HCT116 (cell line): ENCODE results near the gene GPR176.
A peak's percentile ranks its signal among the peaks of the same experiment; 100 is the strongest.

Source experiments
- CTCF ChIP-seq, 3 experiments: fragments of 200-600 bp in 1 of 3; sonication (generic) in 1 of 3; IDR thresholded peaks in 2 of 3; conservative IDR thresholded peaks in 1 of 3; 2 replicates each; pipeline ENCODE4 v1.5.1; 2012 to 2017; ENCODE audit warnings: low read depth in 2 of 3, low read length in 2 of 3, antibody characterized with exemption in 1 of 3, borderline replicate concordance in 1 of 3, control low read depth in 1 of 3, mild to moderate bottlenecking in 1 of 3, mixed read lengths in 1 of 3, mixed run types in 1 of 3, moderate library complexity in 1 of 3; ENCODE audit not compliant: insufficient read depth in 1 of 3
- ELF1 ChIP-seq: IDR thresholded peaks from 2 replicates; pipeline ENCODE4 v1.6.1; 2012; ENCODE audit warnings: low read depth, borderline replicate concordance
- EZH2 ChIP-seq: fragments of 200-600 bp; sonication (generic); IDR thresholded peaks from 2 replicates; pipeline ENCODE4 v1.6.1; 2017; ENCODE audit warnings: antibody characterized with exemption, mixed run types
- JUND ChIP-seq: IDR thresholded peaks from 2 replicates; pipeline ENCODE4 v1.6.1; 2012
- POLR2A ChIP-seq: IDR thresholded peaks from 2 replicates; pipeline ENCODE4 v1.7.0; 2011; ENCODE audit warnings: borderline replicate concordance; ENCODE audit not compliant: insufficient read depth, insufficient read length; ENCODE audit errors: extremely low read depth
- POLR2AphosphoS5 ChIP-seq: IDR thresholded peaks from 2 replicates; pipeline ENCODE4 v1.6.1; 2011; ENCODE audit warnings: mild to moderate bottlenecking, low read depth, low read length, moderate library complexity
- RAD21 ChIP-seq: IDR thresholded peaks from 2 replicates; pipeline ENCODE4 v1.6.1; 2012; ENCODE audit warnings: low read depth, mild to moderate bottlenecking
- SP1 ChIP-seq: IDR thresholded peaks from 2 replicates; pipeline ENCODE4 v1.6.1; 2012; ENCODE audit warnings: low read depth
- YY1 ChIP-seq: IDR thresholded peaks from 2 replicates; pipeline ENCODE4 v1.6.1; 2011; ENCODE audit warnings: low read length, low read depth, moderate library complexity, mild to moderate bottlenecking; ENCODE audit not compliant: insufficient replicate concordance; ENCODE audit errors: extremely low read depth
- ZBTB33 ChIP-seq: IDR thresholded peaks from 2 replicates; pipeline ENCODE4 v1.6.1; 2011; ENCODE audit warnings: mild to moderate bottlenecking, low read length, moderate library complexity; ENCODE audit not compliant: insufficient replicate concordance; ENCODE audit errors: extremely low read depth
- ZNF274 ChIP-seq: fragments of 200-500 bp; sonication (Bioruptor generic); IDR thresholded peaks from 2 replicates; pipeline ENCODE4 v1.6.1; 2014; ENCODE audit warnings: mild to moderate bottlenecking, low read depth, low read length, inconsistent platforms

GRCh38 chr15:39767921-39768320 lies 152.1 kb downstream of the GPR176 start:
- TF ChIP-seq RAD21 (no peak), ZNF274 (no peak), EZH2 (no peak), CTCF (IDR thresholded peaks at IDR 0.05 in 2 of 3, conservative IDR thresholded peaks at IDR 0.05 in 1 of 3; ENCODE audit: borderline replicate concordance in 1 of 3, insufficient read depth in 1 of 3, low read depth in 2 of 3, low read length in 2 of 3) (0 out of 6 replicates have a peak, but pooled peaks of 1 of the 3 experiments have one; percentile 9), YY1 (no peak), JUND (no peak), ELF1 (no peak), SP1 (no peak), POLR2A (no peak), POLR2AphosphoS5 (no peak), ZBTB33 (no peak)
